HG02973 (cell line): ENCODE measurements around the gene LAMA5.

Experiments used
- ATAC-seq: cut with Tn5 transposase; IDR thresholded peaks from one replicate; pipeline ENCODE4 v1.9.1; 2021; ENCODE audit warnings: moderate library complexity; ENCODE audit not compliant: unreplicated experiment

The LAMA5 gene

DNA sequence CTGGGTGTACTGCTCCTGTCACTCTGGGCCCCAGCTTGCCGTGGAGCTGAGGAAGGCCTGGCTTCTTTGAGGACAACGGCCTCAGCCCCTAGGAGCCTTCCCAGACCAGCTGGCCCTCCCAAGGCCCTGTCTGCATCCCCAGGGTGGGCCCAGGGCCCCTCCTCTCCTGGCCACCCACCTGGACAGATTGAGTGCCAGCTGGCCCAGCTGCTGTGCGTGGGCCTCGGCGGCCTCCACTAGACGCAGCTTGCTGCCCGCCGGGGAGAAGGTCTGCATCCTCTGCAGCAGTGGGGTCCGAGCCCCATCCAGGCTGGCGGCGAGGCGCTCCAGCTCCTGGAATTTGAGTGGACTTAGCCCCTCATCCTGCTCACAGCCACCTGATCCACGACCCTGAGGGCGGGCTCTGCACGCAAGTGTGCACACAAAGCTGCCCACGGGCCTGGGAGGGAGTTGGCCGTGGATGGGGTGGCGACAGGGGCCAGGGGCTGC is 49.9 kb downstream of the LAMA5 start:
- no peak for ATAC-seq

DNA sequence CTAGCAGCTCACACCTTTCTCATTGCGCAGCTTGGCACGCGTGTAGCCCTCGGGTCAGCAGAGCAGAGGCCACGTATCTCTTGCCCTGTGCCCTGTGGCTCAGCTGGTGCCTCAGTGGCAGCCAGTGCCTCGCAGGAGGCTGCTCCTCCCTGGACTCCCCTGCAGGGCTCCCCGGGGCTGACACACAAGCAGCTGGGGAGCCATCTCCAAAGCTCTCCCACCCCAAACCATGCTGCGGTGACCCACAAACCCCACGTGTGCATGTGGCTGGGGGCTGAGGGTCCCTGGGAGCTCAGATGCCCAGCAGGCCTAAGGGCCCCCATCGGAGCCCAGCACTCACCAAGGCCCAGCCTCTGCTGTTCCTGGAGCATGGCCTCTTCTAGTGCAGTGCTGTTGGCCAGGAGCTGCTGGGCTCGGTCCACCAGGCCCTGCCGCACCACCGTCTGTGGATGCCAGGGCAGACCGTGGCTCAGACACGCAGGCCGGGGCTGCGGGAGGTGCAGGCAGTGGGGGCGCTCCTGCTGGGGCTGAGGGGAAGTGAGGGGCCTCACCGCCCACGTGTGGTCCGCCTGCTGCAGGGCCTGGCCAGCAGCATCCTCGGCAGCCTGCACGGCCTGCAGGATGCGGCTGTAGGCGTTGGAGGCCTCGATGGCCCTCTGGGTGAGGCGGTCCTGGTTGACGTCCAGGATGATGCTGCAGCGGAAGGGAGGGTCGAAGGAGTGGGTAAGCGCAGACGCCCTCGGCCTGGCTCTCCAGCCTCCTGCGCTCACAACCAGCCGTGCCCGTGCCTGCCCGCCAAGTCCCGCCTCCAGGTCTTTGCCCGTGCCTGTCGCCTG is 50.6 kb downstream of the LAMA5 start:
- no peak for ATAC-seq

DNA sequence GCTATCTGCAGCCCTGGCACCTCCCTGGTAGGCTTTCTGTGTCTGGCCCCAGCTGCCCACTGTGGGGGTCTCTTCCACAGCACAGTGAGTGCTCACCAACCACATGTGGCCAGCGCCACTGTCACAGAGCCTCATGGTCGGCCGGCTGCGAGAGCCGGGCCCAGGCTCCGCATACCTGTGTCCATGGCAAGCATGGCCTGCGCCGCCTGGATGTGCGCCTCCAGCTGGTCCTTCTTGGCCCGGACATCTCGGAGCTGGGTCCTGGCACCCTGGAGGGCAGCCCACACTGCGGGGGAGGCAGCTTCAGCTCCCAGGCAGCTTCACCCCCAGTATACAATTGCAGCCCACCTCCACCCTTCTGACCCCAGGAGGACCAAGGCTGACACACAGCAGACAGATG is 51.3 kb downstream of the LAMA5 start:
- ATAC-seq = no peak

DNA sequence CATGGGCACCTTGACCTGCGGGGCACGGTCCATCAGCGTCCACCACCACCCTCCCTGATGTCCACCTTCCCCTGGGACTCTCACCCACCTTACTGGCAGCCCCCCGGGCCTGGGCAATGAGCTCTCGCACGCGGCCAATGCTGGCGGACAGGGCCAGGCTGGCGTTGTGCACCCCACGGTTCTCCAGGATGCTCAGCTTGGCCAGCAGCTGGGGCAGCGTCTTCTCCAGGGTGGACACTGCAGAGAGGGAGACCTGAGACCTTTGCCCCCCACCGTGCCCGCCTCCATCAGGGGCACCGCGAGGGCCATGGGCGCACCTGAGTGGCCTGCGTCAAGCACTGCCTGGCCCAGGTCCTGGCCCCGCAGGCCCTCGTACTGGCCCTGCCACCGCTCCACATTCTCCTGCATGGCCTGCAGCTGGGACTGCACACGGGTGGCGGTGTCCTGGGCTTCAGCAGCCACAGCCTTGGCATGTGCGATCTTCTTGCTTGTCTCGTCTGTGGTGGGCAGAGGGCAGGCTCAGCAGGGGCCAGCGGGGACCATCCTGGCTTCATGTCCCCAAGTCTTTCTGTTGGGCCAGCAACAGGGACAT is 52.3 kb downstream of the LAMA5 start:
- no peak for ATAC-seq

DNA sequence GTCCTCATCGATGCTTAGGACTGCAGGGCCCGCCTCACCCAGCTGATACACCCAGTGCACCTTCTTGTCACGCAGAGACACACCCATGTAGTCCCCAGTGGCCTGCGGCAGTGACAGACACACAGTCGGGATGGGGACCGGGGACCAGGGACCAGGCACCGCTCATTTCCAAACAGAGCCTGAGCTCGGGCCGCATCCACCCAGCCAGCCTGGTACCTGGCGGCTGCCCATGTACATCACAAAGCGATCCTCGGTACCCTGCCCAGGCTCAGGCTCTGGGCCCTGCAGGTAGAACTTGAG is 52.8 kb downstream of the LAMA5 start:
- ATAC-seq = no peak

DNA sequence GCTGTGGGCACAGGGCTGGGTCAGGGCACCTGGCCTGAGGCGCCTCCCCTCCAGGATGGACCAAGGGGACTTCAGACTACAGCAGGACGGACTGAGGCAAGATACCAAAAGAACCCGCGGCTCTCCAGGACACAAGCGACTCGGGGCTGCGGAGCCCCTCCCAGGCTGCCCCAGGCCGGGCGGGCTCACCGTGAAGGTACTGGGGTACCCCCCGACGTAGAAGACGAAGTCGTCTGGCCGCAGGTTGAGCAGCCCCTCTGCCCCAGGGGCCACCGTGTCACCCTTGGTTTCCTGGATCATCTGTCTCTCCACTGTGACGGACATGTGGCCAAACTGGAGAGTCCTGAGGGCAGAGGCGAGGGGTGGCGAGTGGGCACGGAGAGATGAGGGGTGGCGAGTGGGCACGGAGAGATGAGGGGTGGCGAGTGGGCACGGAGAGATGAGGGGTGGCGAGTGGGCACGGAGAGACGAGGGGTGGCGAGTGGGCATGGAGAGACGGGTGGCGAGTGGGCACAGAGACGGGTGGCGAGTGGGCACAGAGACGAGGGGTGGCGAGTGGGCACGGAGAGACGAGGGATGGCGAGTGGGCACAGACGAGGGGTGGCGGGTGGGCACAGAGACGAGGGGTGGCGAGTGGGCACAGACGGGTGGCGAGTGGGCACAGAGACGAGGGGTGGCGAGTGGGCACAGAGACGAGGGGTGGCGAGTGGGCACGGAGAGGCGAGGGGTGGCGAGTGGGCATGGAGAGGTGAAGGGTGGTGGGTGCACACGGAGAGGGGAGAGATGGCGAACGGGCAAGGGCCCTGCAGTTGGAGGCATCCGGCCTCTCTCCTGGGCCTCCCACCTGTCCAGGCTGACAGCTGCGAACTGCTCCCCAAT is 53.4 kb downstream of the LAMA5 start:
- ATAC-seq = no peak

DNA sequence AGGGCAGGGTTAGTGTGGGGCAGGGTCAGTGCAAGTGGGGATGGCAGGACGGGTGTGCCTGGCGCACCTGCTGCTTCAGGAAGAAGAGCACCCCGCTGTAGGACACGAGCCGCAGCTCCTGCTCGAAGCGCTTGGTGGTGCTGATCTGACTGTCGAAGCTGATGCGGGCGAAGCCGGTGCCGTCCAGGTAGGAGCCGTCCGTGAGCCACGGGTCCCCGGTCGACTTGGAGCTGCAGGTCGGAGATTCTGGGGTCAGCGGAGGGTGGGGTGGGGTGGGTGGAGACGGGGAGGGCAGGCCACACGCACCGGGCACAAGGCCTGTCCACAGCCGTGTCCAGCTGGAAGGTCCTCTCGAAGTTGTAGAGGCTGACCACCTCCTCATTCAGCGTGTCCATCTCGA is 54.1 kb downstream of the LAMA5 start:
- no peak for ATAC-seq

DNA sequence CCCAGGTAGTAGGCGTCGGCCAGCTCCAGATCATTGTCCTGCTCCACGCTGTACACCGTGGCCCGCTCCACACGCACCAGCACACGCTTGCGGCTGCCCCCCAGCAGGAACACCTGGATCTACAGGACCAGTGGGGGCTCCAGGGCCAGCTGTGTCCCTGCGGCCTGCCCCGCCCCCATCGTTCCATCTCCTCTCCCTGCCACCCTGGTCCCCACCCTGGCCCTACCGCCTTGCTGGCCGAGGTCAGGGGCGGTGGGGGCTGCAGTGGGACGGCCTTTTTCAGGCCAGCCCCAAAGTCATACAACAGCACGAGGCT is 54.5 kb downstream of the LAMA5 start:
- no peak for ATAC-seq

DNA sequence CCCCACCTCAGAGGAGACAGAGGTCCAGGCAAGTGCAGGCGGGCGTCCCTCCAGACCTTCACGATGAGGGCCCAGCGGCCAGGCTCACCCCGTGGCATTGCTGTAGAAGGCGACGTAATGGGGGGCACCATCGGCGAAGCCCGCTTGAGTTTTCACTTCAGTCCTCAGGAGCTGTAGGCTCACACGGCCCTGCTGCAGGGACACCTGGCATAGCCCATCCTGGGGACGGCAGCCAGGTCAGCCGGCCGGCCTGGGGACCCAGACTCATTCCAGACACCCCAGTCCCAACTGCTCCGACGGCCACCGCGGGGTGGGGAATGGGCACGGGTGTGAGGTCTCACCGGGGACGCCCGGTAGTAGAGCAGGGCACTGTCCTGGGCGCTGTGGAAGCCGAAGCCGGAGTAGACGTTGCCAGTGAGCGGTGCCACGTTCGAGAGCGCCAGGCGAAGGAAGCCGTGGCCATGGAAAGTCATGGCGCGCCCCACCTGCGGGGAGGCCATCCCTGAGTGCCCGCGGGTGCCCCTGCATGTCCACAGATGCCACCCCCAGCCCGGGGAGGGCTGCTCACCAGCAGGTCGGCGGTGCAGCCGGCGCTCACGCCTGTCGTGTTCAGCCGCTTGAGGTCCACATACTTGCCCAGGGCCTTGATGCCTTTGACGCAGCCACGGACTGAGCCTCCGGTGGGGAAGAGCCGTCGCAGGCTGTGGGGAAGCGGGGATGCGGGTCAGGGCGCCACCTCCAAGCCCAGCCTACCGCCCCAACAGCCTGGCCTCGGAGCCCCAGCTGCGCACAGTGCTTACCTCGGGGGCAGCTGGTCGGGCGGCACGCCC is 55.1 kb downstream of the LAMA5 start:
- ATAC-seq = no peak

DNA sequence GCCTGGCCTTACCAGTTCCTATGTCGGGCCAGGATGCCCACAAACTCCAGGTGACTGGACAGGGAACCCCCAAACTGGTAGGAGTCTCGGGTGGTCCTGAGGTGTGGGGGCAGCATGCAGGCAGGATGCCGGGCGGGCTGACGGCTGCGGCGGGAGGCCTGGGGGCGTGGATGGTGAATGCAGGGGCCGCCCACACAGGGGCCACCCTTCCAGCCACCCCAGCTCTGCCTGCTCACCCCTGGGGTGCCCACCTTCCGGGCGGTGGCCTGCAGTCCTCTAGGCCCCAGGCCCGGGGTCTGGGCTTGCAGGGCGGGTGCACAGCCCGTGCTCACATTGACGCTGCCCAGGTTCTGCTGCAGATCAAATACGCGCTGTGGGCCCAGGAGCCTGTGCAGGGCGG is 56.0 kb downstream of the LAMA5 start:
- ATAC-seq = no peak

DNA sequence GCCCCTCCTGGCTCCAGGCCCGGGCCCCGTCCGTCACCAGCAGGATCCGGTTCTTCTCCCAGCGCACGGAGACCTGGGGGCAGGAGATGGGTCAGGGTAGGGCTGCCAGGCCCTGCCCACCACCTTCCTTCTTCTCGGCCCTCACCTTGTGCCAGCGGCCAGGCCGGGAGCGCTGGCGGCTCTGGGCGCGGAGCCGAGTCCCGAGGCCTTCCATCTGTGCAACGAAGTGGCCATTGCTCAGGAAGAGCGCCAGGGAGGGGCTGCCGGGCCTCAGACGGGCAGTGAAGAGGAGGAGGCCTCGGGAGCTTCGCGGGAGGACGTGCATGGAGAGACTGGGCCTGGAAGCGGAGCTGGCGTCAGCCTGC is 56.4 kb downstream of the LAMA5 start:
- ATAC-seq = no peak

DNA sequence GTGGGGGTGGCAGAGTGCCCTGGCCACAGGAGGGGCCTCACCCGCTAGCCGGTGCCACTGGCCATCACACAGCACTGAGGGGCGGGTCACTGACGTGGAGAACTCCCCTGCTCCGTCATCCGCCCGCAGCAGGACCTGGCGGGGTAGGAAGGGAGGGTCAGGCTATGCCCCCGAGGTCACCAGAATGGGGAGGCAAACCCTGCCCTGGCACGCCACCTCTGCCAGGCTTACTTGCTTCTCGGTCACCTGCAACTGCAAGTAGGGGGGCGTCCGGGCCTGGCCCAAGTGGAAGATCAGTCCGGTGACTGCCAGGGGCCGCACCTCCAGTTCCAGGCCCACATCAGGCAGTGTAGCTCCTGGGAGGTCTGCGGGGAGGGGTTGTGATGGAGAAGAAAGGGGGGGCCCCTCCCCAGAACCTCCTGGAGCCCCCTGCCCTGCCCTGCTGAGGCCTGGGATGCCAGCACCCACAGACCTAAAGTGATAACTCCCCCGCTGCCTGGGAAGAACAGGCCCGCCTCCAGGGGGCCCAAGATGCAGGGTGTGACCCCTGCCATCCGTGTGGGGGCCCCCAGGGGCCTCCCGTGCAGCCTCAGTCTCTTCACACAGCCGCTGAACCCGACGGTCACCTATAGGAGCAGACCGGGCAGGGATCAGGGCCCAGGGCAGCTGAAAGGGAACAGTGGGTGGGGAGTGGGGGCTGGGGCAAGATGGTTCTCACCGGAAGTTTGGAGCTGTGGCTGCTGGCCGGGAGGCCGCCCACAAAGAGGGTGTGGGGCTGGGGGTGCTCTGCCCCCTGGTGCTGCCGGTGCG is 57.0 kb downstream of the LAMA5 start:
- no peak for ATAC-seq

DNA sequence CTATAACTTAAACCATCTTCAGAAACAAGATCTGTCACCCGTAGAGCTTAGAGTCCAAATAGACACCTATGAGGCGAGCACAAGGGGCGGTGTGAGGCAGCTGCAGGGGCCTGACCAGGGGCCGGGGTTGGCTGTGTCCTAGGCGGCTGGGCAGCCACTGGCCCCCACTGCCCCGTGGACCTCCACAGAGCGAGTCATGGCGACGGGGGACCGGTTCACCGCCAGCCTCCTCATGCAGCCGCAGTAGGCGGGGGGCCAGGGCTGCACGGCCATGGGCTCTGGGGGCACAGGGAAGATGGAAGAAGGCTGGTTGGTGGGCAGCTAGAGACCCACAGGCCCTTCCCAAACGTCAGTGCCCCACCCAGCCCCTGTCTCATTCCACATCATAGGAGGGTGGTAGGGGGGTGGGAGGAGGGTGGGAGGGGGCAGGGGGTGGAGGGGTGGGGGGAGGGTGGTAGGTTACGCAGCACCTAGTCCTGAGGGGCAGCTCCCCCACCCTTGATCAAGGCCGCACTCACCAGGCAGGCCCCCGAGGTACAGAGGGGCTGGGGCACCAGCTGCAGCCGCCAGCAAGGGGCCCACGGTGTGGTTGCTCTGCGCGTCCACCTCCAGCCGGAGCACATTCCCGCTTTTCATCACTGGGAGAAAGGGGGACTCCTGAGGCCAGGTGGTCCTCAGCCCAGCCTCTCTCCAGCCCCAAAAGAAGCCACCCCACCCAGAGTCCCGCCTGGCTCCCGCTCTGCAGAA is 57.7 kb downstream of the LAMA5 start:
- ATAC-seq = no peak

DNA sequence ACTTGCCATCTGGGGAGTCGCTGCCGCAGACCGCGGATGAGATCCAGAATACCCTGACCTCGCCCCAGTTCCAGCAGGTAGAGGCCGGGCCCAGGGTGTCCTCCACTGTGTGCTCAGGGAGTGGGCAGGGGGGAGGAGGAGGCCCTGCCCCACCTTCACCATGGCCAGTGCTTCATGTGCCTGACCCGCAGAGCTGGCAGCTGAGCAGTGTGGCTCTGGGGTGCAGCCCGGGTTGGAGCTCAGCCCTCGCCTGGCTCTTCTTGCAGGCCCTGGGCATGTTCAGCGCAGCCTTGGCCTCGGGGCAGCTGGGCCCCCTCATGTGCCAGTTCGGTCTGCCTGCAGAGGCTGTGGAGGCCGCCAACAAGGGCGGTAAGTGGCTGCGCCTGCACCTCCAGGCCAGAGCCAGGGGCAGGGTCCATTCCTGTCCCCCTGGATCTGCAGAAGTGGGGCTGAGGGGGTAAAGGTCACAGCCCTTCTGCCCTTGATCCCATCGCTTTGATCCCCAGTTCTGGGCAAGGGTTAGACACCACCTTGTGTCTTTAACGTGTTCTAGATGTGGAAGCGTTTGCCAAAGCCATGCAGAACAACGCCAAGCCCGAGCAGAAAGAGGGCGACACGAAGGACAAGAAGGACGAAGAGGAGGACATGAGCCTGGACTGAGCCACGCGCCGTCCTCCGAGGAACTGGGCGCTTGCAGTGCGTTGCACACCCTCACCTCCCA is 58.9 kb downstream of the LAMA5 start:
- no peak for ATAC-seq

DNA sequence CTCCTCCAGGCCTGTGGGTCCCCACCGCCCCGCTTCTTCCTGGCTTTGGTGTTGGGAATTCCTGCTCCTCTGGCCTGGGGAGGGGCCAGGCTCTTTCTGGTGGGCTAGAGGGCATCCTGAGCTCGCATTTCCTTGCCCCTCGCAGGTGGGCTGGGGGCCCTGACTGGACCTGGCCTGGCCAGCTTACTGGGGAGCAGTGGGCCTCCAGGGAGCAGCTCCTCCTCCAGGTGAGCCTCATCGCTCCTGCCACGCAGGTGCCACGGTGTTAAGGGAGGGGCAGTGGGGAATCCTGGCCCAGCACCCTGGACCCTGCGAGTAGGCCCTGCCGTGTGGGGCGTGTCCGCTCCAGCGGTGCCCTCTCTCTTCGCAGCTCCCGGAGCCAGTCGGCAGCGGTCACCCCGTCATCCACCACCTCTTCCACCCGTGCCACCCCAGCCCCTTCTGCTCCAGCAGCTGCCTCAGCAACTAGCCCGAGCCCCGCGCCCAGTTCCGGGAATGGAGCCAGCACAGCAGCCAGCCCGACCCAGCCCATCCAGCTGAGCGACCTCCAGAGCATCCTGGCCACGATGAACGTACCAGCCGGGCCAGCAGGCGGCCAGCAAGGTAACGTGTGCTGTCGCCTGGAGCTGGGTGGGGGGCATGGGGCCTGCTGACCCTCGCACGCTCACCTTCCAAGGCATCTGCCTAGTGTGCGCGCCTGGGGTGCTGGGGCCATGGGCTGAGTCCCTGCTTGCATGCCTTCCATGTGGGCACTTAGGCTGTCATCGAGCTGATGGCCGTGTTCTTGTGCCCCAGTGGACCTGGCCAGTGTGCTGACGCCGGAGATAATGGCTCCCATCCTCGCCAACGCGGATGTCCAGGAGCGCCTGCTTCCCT is 59.6 kb downstream of the LAMA5 start:
- ATAC-seq = no peak

DNA sequence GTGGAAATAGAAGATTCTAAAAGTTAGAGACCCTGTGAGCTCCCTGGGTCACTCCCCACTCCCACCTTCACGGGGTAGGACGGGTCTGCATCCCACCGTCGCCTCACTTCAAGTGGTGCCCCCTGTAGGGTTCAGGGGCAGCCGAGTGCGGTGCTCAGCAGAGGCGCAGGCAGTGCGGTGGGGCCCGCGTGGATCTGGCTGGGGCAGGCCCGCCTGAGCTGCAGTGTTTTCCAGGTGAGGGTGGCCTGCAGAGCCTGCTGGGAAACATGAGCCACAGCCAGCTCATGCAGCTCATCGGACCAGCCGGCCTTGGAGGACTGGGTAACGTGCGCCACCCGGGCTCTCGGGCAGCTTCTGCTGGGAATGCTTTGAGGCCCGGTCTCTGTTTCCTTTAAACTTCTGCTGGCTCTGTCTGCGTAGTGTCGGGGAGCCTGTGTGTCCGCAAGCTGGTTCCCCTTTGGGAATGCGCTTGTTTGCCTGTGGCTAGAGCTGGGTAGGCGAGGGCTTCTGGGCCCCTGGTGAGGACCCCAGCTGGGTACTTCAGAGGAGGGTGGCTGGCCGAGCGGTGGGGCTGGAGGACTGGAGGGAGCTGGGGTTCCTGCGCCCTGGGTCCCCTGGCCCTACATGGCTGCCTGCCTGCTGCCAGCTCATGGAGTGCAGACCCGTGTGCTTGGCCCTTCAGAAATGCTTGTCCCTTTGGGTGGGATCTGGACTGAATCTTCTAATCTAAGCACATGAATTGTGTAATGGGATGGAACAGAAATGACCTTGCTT is 60.5 kb downstream of the LAMA5 start:
- no peak for ATAC-seq

DNA sequence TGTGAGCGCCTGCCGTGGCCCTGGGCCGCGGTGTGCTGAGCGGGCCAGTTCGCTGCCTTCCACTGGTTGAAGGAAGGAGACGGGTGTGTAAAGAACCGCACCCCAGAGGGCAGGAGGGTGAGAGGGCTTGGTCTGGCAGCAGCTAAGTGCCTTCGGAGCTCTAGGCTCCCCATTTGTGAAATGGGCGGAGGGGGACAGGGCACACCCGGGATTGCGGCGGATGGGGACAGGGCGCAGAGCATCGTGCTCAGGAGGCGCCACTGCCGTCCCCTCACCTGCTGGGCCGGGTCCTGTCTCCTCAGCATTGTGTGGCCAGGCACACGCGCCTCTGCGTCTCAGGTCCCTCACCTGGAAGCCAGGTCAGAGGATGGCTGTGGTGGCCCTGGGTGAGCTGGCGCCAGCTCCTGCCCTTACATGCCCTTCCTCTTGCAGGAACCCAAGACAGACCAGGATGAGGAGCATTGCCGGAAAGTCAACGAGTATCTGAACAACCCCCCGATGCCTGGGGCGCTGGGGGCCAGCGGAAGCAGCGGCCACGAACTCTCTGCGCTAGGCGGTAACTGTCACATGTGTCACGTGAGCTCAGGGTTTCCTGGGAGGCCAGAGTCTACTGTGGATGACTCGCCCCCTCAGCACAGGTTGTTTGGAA is 61.2 kb downstream of the LAMA5 start:
- ATAC-seq = no peak
